Stimulated activated naive CD8-positive, alpha-beta T cell treated with anti-CD3 and anti-CD28 coated beads, Interleukin-15, amount 100 ng/mL, for 72 hours (primary cell): Measurements from ENCODE around the gene PAFAH1B1.

Source experiments
- ATAC-seq: fragments of 150-1000 bp; cut with Tn5 transposase; 2 replicates; pipeline ENCODE4 v1.10.0; 2021; ENCODE audit warnings: mild to moderate bottlenecking, moderate library complexity
- DNase-seq, 2 donors: peaks; one replicate each; pipeline ENCODE4 v3.0.0; 2021 to 2022
- H3K27ac Mint-ChIP-seq, 2 donors: one replicate each; pipeline ENCODE4 v1.8.0; 2022; ENCODE audit warnings: mild to moderate bottlenecking in 2 of 2, mixed read lengths in 2 of 2, moderate library complexity in 2 of 2
- H3K27me3 Mint-ChIP-seq: one replicate; pipeline ENCODE4 v1.8.0; 2022; ENCODE audit warnings: mixed read lengths
- H3K4me1 Mint-ChIP-seq: one replicate; pipeline ENCODE4 v1.8.0; 2022; ENCODE audit warnings: mild to moderate bottlenecking, mixed read lengths
- H3K4me3 Mint-ChIP-seq, 2 donors: one replicate each; pipeline ENCODE4 v1.8.0; 2022; ENCODE audit warnings: mild to moderate bottlenecking in 2 of 2, mixed read lengths in 2 of 2, moderate library complexity in 1 of 2
- H3K9me3 Mint-ChIP-seq, 2 donors: one replicate each; pipeline ENCODE4 v1.8.0; 2022; ENCODE audit warnings: mixed read lengths in 2 of 2

The PAFAH1B1 gene

GRCh38 chr17:2708585-2709182, 115.2 kb downstream of the PAFAH1B1 start:
- Mint-ChIP-seq H3K27me3 (no peaks in the 10 kb centered on the region), H3K9me3 (no peaks in the 10 kb centered on the region), H3K4me1 (peaks cover 71% of the 10 kb centered on the region), H3K27ac (peak overlapping the region; percentile 68 to 82), H3K4me3 (peak overlapping the region; percentile 88 to 94)
- no peak for ATAC-seq
- DNase-seq: no peak

DNA sequence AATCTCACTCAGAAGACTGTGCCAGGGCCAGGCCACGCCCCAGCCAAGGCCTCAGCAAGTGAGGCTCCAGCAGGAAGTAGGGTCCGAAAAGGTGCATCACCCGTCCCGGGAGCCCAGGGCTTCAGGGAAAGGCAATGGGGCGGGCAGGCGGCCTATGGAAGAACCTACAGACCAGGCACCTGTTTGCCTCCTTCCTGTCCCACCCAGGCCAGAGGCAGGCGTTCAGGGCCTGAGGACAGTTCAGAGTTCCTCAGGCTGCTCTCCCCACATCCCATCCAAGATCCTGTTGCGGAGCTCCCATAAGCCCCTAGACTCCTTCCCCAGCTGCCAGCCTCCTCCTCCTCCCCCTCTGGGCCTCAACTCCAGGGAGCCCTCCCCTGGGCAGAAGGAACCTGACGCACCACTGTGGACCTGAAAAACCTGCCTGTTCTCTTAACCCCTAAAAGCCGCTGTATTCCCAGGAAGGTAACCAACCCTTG, 115.8 kb downstream of the PAFAH1B1 start:
- Mint-ChIP-seq H3K9me3 (no peaks in the 10 kb centered on the region), H3K27ac (peak overlapping the region; percentile 83 to 88), H3K4me1 (peaks cover 73% of the 10 kb centered on the region), H3K4me3 (peak overlapping the region; percentile 88 to 94), H3K27me3 (no peaks in the 10 kb centered on the region)
- no peak for DNase-seq
- ATAC-seq: no peak

DNA sequence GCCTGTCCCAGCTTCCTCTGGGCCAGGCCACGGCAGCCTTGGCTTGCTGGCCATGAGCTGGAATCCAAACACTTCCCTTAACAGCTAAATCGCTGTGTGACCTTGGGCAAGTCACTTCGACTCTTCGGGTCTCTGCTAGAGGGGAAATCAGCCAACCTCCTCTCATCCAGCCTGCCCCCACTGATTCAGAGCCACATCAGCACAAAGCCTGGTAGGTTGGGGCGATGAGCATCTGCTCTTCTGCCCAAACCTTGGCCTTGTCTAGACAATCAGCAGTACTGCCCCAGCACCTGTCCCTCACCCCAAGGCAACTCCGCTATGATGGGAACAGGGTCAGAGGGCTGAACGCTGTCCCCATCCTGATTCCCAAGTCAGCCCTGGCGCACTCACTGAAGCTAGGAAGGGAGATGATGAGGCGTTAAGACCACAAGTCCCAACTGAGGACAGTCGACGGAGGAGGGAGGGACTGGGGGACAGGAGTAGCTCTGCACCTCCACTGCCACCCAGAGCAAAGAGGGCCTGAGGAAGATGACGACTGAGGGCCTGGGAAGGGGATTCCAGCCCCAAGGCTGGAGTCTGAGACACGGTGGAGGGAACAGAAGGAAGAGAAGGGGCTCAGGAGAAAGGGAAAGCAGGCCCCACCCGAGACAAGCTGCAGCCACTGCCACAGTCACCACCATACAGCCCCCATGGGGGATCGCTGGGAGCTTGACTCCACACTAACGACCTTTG, 116.8 kb downstream of the PAFAH1B1 start:
- peak overlapping the region; percentile 73 to 97 for H3K27ac Mint-ChIP-seq
- peak overlapping the region; percentile 88 to 94 for H3K4me3 Mint-ChIP-seq
- peaks cover 69% of the 10 kb centered on the region for H3K4me1 Mint-ChIP-seq
- ATAC-seq: no peak
- DNase-seq: no peak
- H3K27me3 Mint-ChIP-seq: no peaks in the 10 kb centered on the region
- H3K9me3 Mint-ChIP-seq: no peaks in the 10 kb centered on the region

DNA sequence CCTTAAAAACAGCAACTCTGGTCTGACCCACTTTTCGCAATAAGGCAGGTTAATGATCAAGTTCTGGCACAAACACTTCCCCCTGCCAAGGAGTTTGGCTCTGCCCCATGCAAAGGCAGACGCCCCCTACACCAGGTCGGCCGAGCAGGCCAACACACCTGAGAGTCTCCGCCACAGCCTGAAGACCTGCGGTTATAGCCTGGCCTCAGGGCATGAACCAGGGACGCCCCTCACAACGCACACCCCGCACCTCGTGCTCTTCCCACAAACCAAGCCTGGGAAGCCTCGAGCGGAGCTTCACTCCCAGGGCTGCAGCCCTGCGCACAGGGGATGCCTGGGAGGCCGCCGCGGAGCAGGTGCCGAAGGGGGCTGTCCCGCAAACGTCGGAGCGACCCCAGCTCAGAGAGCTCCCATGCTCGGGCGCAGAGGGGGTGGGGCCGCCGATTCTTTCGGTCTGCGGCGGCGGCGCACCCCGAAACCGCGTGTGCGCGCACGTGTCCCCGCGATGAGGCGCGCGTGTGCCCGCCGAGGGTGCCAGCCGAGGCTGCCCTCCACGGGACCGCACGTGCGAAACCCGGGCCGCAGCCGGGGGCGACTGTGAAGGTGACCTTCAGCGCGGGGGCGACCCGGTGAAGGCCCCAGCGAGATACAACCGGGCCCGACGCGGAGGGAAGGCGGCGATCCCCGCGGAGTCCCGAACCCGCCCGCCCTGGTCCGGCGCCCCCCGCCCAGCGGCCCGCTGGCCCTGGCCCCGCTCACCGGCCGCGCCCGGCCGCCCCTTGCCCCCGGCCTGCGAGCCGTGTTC, 117.6 kb downstream of the PAFAH1B1 start:
- peaks cover 62% of the 10 kb centered on the region for H3K4me1 Mint-ChIP-seq
- H3K9me3 Mint-ChIP-seq: no peaks in the 10 kb centered on the region
- peak overlapping the region; percentile 69 to 97 for H3K27ac Mint-ChIP-seq
- peak overlapping the region; percentile 88 to 94 for H3K4me3 Mint-ChIP-seq
- ATAC-seq: peak; percentile 21
- DNase-seq: peak in 1 of 2 donors; percentile 36
- no peaks in the 10 kb centered on the region for H3K27me3 Mint-ChIP-seq

DNA sequence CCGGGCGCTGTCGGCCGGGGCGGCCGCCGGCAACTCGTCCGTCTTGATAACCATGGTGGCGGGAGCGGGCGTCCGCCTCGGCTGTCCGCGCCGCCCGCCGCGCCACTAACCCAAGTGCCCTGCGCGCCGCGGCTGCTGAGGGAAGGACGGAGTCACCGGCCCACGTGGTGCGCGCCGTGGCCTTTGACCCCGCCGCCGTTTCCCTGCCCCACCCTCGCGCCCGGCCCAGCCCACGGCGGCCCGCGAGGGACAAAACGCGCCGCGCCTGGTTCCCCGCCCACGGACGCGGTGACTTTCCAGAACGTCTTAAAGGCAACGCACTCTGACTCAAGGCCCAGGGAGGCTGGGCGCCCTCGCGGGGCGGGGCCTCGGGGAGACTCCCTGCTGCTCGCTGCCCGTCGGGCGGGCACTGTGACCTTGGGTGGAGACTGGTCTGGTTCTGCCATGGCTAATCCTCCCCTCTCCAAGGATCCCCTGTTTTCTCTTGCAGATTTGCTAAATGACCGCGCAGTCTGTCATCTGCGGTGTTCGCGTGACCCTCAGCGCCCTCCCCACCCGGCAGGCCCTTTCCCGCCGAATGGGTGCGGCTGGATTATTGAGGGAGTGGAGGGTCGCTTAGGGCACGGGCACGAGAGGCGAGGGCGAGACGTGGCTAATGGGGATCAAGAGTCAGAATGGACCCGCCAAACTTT, 118.3 kb downstream of the PAFAH1B1 start, which contains the start of gene CLUH:
TSS of gene CLUH (minus strand) at position 157 of the 692 bp plus-strand sequence. CDS start at position 54, 103 bp downstream.
- ATAC-seq (peak; percentile 91), DNase-seq (peak; percentile 96 to 97)
- H3K9me3 Mint-ChIP-seq: no peaks in the 10 kb centered on the region
- peak within 1 kb of the TSS; percentile 88 to 94 for H3K4me3 Mint-ChIP-seq
- peaks cover 54% of the 10 kb centered on the region for H3K4me1 Mint-ChIP-seq
- no peaks in the 10 kb centered on the region for H3K27me3 Mint-ChIP-seq
- H3K27ac Mint-ChIP-seq: peak within 1 kb of the TSS; percentile 88 to 97

DNA sequence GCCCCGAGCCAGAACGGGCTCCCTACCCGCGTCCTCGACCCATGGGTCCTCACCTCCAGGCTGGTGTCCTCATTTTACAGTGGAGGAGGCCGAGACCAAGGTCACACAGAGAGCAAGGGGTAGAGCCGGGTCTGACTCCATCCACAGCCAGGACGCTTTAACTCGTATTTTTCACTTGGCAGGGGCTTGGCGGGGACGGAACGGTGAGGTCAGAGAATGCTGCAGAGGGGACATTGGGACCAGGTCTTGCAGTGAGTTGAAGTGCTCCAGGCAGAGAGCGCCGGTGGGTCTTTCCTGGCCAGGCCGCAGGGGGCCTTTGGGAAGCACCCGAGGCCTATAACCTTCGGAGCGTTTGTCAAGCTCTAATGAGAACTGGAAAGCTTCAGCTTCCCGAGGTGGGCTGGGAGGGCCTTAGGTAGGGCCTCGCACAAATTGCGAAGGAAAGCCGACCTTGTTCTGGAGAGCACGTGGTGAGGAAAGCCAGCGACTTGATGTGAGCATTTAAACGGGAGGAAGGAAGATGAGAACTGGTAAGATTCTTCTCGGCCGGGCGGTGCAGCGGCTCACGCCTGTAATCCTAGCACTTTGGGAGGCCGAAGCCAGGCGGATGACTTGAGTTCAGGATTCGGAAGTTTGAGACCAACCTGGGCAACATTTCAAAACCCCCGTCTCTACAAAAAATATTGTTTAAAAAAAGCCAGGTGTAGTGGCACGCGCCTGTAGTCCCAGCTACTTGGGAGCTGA, 119.0 kb downstream of the PAFAH1B1 start:
- Mint-ChIP-seq H3K27me3 (no peaks in the 10 kb centered on the region), H3K9me3 (no peaks in the 10 kb centered on the region), H3K4me3 (peak overlapping the region; percentile 88 to 93), H3K27ac (peak overlapping the region; percentile 77 to 88), H3K4me1 (peaks cover 49% of the 10 kb centered on the region)
- DNase-seq (no peak), ATAC-seq (peak; percentile 5)

GRCh38 chr17:2713881-2714280, 120.4 kb downstream of the PAFAH1B1 start:
- Mint-ChIP-seq H3K9me3 (no peaks in the 10 kb centered on the region), H3K4me1 (peaks cover 36% of the 10 kb centered on the region), H3K4me3 (no peak overlapping the region), H3K27ac (peak overlapping the region in 1 of 2 donors; percentile 43), H3K27me3 (no peaks in the 10 kb centered on the region)
- DNase-seq (no peak), ATAC-seq (no peak)

DNA sequence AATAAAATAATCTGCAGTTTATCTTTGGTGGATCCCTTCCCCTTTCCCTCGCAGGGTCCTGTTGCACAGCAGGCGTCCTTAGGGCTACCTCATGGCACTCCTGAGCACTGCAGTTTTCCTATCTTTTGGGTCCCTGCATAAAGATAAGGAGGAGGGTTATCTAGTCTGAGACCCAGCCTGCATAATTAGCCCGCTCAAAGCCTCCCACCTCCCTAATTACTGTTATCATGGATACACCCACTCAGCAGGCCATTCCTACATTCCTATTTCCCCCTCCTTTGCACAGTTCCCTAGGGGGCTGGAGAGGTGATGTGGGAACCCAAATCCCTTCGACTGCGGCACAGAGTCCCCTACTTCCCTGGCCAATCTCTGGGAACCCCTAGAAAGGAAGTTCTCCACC, 123.2 kb downstream of the PAFAH1B1 start:
- Mint-ChIP-seq H3K4me1 (peaks cover 25% of the 10 kb centered on the region), H3K4me3 (no peak overlapping the region), H3K27ac (no peak overlapping the region), H3K27me3 (no peaks in the 10 kb centered on the region), H3K9me3 (no peaks in the 10 kb centered on the region)
- DNase-seq: no peak
- ATAC-seq: no peak

- no peak overlapping the region for H3K27ac Mint-ChIP-seq
- peaks cover 24% of the 10 kb centered on the region for H3K4me1 Mint-ChIP-seq
- no peaks in the 10 kb centered on the region for H3K9me3 Mint-ChIP-seq
- H3K4me3 Mint-ChIP-seq: no peak overlapping the region
- no peak for ATAC-seq
- no peak for DNase-seq
- H3K27me3 Mint-ChIP-seq: peaks cover 15% of the 10 kb centered on the region
Measured at GRCh38 chr17:2718150-2718938, 124.9 kb downstream of the PAFAH1B1 start.

DNA sequence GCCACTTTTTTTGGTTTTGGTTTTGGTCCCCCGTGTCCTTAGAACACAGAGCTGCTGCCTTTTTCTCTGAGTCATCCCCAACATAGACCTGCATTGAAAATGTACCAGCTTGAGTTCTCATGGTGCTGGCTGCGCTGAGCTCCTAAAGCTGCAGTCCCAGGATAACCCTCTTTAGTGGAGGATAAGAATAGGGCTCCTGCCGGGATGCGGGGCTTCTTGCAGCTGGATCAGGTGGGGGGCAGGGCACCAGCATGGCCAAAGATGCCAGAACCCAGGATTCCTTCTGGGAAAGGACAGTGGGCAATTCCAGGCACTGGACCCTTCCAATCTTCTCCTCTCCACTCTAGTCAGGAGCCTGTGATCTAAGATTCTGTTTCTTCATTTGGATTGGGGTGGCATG, 126.4 kb downstream of the PAFAH1B1 start:
- no peak overlapping the region for H3K4me3 Mint-ChIP-seq
- peaks cover 21% of the 10 kb centered on the region for H3K4me1 Mint-ChIP-seq
- H3K27me3 Mint-ChIP-seq: peaks cover 25% of the 10 kb centered on the region
- no peak for ATAC-seq
- no peak for DNase-seq
- no peak overlapping the region for H3K27ac Mint-ChIP-seq
- H3K9me3 Mint-ChIP-seq: no peaks in the 10 kb centered on the region

- H3K27me3 Mint-ChIP-seq: peaks cover 38% of the 10 kb centered on the region
- H3K4me1 Mint-ChIP-seq: peaks cover 24% of the 10 kb centered on the region
- no peaks in the 10 kb centered on the region for H3K9me3 Mint-ChIP-seq
- no peak overlapping the region for H3K4me3 Mint-ChIP-seq
- DNase-seq (peak in 1 of 2 donors; percentile 36), ATAC-seq (peak; percentile 71)
- no peak overlapping the region for H3K27ac Mint-ChIP-seq
Measured at GRCh38 chr17:2721603-2722002, 128.1 kb downstream of the PAFAH1B1 start.

DNA sequence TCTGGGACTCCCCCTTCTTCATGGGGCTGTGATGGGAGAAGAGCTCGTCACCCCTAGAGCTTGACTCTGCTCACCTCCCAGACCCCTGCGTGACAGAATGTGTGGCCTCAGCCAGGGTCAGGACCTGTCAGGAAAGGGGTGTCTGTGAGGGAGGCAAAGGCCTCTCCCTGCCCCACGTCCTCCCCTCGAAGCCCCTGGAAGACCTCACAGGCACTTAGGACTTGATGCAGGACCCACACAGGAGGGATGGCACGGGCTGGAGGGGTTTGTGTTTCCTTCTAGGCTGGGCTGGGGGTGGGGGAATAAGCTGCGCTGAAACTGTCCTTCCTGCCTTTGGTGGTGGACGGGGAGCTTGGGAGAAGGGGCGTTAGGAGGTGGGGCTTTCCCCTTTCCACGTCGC, 129.2 kb downstream of the PAFAH1B1 start:
- no peak for DNase-seq
- H3K27ac Mint-ChIP-seq: no peak overlapping the region
- ATAC-seq: no peak
- H3K4me1 Mint-ChIP-seq: peaks cover 24% of the 10 kb centered on the region
- peaks cover 48% of the 10 kb centered on the region for H3K27me3 Mint-ChIP-seq
- H3K9me3 Mint-ChIP-seq: no peaks in the 10 kb centered on the region
- H3K4me3 Mint-ChIP-seq: no peak overlapping the region

GRCh38 chr17:2723505-2723996, 130.1 kb downstream of the PAFAH1B1 start:
- H3K9me3 Mint-ChIP-seq: no peaks in the 10 kb centered on the region
- H3K27me3 Mint-ChIP-seq: peaks cover 49% of the 10 kb centered on the region
- no peak overlapping the region for H3K27ac Mint-ChIP-seq
- H3K4me1 Mint-ChIP-seq: peaks cover 24% of the 10 kb centered on the region
- ATAC-seq: no peak
- DNase-seq: no peak
- peak overlapping the region; percentile 9 to 66 for H3K4me3 Mint-ChIP-seq
